NCI-H1436 (cell line): ENCODE results near the gene UBTD1.
A peak's percentile ranks its signal among the peaks of the same experiment; 100 is the strongest.
"Not testable (repeated sequence)": the region's sequence is repeated elsewhere in the genome, so short reads cannot be mapped to it uniquely, and the experiment has no call there.

Source experiments
- DNase-seq: peaks from one replicate; lab custom pipeline; 2025; lab: John Stamatoyannopoulos, UW

UBTD1 gene

GRCh38 chr10:97563337-97563736 is 64.6 kb downstream of the UBTD1 start:
- DNase-seq, result no peak

DNA sequence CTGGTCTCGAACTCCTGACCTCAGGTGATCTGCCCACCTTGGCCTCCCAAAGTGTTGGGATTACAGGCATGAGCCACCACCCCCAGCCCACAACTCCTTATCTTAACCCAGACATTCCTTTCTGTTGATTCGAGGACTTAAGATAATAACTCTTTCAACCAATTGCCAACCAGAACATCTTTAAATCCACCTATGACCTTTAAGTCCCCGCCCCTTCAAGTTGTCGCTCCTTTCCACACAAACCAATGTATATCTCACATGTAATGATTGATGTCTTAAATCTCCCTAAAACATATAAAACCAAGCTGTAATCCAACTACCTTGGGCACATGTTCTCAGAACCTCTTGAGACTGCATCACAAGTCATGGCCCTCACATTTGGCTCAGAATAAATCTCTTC is 66.1 kb downstream of the UBTD1 start:
- DNase-seq, result no peak

- no peak for DNase-seq
Observed at GRCh38 chr10:97566336-97566996, 67.7 kb downstream of the UBTD1 start.

DNA sequence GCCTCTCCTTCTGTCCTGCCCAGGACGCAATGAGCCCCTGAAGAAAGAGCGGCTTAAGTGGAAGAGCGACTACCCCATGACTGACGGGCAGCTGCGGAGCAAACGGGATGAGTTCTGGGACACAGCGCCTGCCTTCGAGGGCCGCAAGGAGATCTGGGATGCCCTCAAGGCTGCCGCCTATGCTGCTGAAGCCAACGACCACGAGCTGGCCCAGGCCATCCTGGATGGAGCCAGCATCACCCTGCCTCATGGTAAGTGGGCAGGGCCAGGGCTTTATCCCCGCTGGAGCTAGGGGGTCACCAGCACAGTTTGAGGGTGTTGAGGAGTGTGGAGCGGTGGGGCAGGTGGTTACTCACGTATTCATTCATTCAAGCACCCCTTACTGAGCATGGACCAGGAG is 69.2 kb downstream of the UBTD1 start:
- no peak for DNase-seq

DNA sequence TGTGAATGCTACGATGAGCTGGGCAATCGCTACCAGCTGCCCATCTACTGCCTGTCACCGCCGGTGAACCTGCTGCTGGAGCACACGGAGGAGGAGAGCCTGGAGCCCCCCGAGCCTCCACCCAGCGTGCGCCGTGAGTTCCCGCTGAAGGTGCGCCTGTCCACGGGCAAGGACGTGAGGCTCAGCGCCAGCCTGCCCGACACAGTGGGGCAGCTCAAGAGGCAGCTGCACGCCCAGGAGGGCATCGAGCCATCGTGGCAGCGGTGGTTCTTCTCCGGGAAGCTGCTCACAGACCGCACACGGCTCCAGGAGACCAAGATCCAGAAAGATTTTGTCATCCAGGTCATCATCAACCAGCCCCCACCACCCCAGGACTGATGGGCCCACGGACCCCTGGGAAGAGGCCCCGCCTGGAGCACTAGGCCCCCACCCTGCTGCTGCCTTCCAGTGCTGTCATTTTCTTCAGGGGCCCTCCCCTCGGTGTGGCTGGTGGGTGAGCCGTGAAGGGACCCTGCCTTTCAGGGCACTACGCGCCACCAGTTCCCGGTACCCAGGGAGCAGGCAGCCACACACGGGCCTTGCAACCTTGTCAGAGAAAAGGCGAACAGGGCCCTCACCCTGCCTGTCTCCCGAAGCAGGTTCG is 71.5 kb downstream of the UBTD1 start:
- DNase-seq, result no peak

DNA sequence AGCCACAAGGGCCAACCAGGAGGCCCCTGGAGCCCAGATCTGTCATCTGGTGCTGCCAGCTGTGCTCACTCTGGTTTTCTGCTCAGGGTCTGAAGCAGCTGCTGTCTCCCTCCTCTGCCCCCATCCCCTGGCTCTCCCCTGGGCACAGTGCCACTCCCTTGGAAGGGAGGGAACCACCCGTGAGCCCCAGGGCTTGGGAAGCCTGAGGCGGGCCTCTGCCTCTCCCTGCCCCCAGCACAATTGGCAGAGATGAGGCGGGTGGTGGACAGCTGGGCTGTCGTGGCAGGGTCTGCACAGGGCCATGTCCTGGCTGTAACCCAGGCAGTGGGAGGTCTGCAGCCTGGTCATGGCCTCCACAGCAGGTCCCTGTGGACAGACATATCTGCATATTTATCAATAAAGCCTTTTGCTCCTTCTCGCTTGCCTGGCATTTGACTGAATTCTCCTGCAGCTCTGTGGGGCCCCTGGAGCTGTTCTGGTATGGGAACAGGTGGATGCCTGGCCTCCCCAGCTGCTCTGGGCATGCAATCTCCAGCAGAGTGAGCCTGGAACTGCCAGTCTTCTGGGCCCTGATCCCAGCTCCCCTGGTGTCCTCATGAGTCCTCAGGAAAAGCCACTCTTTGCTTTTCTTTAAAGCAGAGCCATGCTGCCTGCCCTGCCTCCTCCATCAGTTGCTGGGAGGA is 72.2 kb downstream of the UBTD1 start:
- no peak for DNase-seq

GRCh38 chr10:97571622-97572021 is 72.9 kb downstream of the UBTD1 start:
- no peak for DNase-seq

- DNase-seq, result peak; percentile 42
Observed at GRCh38 chr10:97572214-97572989, 73.7 kb downstream of the UBTD1 start, which contains the start of gene ANKRD2. Gene ANKRD2 (plus strand): TSS chr10:97572779. CDS start chr10:97572789, 10 bp downstream.

GRCh38 chr10:97573021-97573420 is 74.3 kb downstream of the UBTD1 start:
- no peak for DNase-seq

DNA sequence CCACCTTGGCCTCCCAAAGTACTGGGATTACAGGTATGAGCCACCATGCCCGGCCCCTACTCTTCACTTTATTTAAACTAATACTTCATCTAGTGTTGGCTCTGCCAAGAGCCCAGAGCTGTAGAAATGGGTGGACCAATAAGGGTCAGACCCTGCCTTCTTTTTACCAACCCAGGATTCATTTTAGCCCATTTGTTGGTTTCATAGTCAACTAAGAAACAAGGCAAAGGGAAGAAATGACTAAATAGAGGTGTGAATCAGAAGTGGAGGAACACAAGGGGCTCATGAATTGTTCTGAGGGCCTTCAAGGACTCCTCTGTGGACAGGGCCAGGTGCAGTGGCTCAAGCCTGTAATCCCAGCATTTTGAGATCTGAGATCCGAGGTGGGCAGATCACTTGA is 74.9 kb downstream of the UBTD1 start:
- no peak for DNase-seq

DNA sequence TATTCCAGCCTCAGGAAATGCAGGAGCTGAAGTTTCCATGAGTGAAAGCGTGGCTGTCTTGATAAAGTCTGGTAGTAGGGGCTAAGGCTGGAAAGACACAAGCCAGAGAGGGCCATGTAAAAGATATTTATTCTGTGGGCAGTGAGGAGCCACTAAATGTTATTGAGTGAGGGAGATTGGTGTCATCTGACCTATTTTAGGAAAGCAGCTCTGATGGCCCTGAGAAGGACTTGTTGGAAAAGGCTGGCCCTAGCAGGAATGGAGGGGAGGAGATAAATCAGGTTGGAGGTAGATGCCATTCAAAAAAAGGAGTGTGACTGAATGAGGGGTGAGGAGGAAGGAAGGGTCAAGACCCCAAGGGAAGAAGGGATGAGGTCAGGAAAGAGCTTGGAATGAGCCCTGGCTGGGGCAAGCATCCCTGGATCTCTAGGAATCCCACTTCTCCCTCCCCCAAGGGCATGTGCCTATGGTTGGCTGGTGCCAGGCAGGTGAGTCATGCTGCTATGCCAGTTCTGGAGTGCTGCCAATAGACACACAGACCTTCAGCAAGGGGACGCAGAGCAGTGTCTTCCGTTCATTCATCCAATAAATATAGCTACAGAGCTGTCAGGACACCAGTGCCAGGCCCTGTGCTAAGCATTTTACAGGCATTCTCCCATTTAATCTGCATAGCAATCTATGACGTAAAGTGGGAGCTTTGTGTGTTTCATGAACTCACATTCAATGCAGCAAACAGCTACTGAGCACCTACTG is 75.8 kb downstream of the UBTD1 start:
- DNase-seq, result peak; percentile 67

DNA sequence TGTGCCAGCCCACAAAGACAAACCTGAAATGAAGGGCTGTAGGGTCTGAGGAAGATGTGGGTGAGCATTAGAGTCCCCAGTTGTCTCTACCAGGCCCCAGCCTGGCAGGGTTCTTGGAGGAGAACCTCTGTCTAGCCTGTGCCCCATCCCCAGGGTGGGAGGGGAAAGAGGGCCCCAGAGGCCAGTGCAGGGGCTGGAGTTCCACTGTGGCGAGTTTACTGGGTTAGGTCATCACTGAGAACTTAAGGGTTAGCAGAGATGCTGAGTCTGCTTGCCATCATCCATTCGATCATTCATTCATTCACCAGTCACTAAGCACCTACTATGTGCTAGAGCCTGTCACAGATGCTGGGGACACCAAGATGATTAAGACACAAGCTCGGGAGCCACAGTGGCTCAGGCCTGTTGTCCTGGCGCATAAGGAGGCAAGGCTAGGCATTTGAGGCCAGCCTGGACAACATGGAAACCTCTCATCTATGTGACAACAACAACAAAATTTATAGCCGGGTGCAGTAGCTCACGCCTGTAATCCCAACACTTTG is 76.5 kb downstream of the UBTD1 start:
- no peak for DNase-seq

DNA sequence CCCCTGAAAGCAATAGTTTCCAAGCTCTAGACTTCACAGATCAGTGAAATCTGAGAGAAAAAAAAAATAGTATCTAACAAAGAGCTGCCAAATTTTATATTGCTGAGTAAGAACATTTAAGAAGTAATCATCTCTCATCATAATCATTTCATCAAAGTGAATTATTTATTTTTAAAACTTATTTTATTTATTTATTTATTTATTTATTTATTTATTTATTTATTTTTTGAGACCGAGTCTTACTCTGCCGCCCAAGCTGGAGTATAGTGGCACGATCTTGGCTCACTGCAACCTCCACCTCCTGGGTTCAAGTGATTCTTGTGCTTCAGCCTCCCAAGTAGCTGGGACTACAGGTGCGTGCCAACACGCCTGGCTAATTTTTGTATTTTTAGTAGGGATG is 77.8 kb downstream of the UBTD1 start:
- DNase-seq, result not testable (repeated sequence)

DNA sequence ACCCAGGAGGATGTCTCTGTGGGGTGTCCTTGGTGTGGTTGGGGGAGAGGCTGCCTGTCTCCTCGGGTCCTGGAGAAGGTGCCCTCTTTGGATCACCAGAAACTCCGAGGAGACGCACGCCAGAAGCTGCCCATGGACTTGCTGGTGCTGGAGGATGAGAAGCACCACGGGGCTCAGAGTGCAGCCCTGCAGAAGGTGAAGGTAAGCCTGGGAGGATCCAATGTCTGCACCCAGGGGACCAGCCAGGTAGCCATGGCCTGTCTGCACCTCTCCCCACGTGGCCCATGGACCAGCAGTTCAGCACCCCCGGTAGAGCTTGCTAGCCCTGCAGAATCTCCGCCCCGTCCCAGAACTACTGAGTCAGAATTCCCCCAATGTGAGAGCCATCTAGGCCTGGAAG is 79.0 kb downstream of the UBTD1 start:
- no peak for DNase-seq

GRCh38 chr10:97578171-97578844 is 79.6 kb downstream of the UBTD1 start:
- DNase-seq, result no peak

DNA sequence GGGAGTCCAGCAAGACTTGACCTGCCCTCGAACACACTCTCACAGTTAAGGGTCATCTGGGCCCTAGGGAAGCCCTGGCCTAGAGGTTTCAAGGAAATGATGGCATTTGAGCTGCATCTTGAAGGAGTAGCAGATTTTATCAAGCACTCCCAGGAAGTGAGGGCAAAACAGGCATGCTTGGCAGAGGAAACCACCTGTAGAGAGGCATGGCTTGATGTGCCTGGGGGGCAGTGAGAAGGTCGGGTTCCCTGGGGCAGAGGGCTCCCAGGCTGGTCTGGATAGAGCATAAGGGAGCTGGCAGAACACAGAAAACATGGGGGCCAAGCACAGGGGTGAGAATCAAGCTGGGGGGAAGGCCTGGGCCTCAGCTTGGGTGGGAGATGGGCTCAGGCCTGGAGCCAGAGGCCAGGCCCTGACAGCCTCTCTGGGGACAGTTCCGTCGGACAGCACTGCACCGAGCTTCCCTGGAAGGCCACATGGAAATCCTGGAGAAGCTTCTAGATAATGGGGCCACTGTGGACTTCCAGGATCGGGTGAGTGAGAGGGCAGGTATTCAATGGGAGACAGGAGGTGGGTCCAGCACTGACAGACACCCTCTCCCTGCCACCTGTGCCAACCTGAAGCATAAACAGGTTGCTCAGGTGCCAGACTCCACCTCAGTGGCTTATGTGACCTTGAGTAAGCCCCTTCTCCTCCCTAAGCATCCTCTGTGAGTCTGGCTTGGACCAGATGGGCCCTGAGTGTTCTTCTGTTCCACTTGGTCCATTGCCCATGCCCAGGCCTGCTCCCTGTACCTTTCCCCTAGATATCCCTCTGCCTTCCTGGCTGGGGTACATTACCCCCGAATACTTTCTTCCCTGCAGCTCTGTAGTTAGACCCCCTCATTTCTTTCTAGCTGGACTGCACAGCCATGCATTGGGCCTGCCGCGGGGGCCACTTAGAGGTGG is 82.0 kb downstream of the UBTD1 start:
- DNase-seq, result no peak

GRCh38 chr10:97582169-97582568 is 83.4 kb downstream of the UBTD1 start:
- DNase-seq, result no peak

- DNase-seq, result no peak
Observed at GRCh38 chr10:97583476-97583875, 84.8 kb downstream of the UBTD1 start.

GRCh38 chr10:97584060-97584797 is 85.5 kb downstream of the UBTD1 start, which contains the start of gene HOGA1:
Gene HOGA1 (plus strand): TSS chr10:97584389. CDS start chr10:97584704, 315 bp downstream.
- DNase-seq, result peak; percentile 18
